HG02973 (cell line): Measurements from ENCODE around the gene CCT6A.
"Not testable (repeated sequence)": the region's sequence is repeated elsewhere in the genome, so short reads cannot be mapped to it uniquely, and the experiment has no call there.

ENCODE experiments used
- ATAC-seq: cut with Tn5 transposase; IDR thresholded peaks from one replicate; pipeline ENCODE4 v1.9.1; 2021; ENCODE audit warnings: moderate library complexity; ENCODE audit not compliant: unreplicated experiment

Gene CCT6A, protein sequence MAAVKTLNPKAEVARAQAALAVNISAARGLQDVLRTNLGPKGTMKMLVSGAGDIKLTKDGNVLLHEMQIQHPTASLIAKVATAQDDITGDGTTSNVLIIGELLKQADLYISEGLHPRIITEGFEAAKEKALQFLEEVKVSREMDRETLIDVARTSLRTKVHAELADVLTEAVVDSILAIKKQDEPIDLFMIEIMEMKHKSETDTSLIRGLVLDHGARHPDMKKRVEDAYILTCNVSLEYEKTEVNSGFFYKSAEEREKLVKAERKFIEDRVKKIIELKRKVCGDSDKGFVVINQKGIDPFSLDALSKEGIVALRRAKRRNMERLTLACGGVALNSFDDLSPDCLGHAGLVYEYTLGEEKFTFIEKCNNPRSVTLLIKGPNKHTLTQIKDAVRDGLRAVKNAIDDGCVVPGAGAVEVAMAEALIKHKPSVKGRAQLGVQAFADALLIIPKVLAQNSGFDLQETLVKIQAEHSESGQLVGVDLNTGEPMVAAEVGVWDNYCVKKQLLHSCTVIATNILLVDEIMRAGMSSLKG

GRCh38 chr7:56051339-56052191 lies at the start of gene CCT6A, which contains the start of gene PSPH:
CCT6A (plus strand) TSS chr7:56051765; CDS start chr7:56051849, 84 bp downstream.
PSPH (minus strand) TSS chr7:56051444; CDS start chr7:56021212, 30,232 bp downstream.
- ATAC-seq = peak; percentile 94

DNA sequence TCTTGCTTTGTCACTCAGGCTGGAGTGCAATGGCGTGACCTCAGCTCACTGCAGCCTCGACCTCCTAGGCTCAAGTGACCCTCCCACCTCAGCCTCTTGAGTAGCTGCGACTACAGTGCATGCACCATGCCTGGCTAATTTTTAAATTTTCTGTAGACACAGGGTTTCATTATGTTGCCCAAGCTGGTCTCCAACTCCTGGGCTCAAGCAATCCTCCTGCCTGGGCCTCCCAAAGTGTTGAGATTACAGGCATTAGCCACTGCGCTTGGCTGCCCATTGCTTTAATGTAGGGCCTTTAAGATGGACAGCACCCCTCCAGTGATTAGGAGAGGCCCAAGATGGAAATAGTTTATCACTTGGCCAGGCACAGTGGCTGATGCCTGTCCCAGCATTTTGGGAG lies 47.8 kb upstream of the CCT6A start:
- no peak for ATAC-seq

GRCh38 chr7:56007167-56007652 lies 44.4 kb upstream of the CCT6A start:
- no peak for ATAC-seq

DNA sequence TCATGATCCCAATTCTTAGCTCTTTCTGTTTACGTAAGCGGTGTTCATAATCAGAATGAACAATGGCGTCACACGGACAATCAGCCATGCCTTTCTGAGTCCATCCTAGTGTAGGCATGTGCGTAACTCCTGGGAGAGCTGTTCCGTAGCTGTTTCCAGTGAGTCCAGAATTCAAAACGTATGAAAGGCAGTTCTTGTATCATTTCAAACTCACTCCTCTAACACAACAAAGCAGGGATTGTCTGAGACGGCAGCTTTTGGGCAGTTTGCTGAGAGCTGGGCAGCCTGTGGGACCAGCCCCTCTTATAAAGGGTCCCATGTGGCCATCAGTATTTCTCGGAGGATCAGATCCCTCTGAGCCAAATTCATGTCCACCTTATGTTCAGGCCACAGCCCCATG lies 43.7 kb upstream of the CCT6A start:
- no peak for ATAC-seq

DNA sequence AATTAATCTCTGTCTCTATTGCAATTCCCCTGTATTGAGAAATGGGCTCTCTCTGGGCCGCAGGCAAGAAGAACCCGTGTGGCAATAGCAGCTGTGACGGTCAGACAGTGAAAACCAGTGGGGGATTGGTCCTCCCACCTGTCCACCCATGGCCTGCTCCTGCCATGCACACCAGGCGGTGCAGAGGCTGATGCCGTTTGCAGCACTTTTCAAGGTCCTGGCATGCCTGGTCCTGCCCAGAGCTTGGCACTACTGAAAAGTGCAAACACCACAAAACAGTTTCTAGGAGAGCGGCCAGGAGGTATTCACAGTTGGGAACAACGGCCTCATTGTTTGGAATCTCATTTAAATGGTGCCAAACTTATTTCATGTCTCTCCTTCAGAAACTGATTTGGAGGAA lies 41.9 kb upstream of the CCT6A start:
- no peak for ATAC-seq

DNA sequence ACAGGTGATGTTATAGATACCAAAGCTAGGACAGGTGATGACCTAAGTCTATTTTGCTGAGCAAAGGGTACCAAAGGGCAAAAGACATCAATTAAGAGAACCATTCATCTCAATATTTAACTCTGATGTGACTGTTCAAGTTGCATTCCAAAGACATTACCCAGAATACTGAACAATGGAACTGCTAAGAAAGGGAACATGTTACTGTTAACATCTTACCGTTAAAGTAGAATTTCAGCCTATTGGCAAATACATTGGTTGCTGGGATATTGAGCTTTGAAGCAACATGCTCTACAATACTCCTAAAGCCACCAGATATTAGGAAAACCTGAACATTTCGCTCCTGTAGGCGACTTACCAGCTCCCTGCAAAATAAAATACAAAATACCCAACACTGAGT lies 34.5 kb upstream of the CCT6A start:
- ATAC-seq = not testable (repeated sequence)

DNA sequence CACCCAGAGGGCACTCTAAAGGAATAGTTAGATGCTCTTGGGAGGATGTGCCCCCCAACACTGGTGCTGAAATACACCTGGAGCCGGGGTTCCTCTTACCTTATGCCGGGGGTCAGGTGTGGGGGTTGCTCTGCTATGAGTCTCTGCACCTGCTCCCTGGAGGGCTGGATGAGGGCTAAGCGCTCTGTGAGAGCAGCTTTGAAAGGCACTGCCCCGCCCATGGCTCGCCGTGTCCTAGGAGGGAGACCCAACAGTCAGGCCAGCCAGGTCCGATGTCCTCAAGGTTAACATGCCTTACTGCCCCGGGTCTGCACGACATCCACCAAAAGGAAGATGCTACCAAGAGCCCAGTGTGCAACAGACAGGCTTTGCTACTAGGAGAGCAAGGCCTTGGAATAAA lies 32.1 kb upstream of the CCT6A start:
- ATAC-seq = no peak

- ATAC-seq = no peak
These were observed 28.1 kb upstream of the CCT6A start for GRCh38 chr7:56023500-56023899.

DNA sequence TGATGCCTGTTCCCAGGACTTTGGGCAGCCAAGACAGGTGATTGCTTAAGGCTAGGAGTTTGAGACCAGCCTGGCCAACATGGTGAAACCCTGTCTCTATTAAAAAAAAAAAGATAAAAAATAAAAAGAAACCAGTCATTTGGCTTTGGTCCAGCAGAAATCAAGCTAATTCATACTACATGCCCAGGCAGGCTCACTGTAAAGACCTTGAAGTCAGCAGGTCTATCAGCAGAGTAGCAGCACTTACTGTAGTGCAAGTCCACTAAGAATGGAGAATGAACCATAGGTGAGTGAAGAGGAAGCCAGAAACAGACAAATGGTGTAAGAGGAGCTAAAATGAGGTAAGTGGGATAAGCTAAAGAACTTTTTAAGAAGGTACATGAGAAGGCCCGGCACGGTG lies 25.0 kb upstream of the CCT6A start:
- no peak for ATAC-seq

DNA sequence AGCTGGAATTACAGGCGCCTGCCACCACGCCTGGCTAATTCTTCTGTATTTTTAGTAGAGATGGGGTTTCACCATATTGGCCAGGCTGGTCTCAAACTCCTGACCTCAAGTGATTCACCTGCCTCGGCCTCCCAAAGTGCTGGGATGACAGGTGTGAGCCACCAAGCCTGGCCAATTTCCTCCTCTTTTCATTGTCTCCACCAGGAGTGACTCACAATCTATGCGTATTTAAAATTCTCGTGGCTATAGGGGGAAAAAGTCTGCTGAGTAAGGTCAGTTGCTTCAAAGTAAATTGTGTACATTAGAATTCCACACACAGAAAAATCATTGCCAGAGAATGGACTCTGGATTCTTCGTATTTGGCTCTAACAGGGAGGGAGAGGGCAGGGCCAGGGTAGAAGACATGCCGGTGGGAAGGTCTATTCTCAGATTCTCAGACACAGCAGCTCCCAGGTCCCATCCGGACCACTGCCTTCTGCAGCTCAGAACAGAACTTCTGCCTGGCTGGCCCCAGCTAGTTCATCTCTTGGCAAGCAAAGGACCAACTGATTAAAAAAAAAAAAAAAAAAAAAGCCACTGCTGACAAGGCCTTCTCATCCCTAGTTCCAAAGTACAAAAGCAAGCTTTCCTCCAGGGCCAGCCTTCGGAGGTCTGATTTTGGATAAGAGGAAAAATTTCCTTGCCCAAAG lies 22.5 kb upstream of the CCT6A start:
- ATAC-seq = no peak

DNA sequence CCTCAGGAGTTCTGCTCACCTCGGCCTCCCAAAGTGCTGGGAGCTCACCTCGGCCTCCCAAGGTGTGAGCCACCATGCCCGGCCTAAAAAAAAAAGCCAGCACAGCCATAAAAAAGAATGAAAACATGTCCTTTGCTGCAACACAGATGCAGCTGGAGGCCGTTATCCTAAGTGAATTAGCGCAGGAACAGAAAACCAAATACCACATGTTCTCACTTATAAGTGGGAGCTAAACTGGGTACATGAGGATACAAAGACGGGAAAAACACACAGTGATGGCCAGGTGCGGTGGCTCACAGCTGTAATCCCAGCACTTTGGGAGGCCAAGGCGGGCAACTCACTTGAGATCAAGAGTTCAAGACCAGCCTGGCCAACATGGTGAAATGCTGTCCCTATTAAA lies 21.2 kb upstream of the CCT6A start:
- ATAC-seq = no peak

DNA sequence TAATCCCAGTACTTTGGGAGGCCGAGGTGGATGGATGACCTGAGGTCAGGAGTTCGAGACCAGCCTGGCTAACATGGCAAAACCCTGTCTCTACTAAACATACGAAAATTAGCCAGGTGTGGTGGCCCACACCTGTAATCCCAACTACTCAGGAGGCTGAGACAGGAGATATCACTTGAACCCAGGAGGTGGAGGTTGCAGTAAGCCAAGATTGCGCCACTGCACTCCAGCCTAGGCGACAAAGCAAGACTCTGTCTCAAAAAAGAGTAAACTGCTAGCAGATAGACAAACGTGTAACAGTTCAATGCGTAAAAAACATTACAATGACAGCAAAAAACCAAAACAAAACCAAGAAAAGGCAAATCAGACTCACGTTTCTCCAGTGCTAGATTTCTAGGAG lies 20.0 kb upstream of the CCT6A start:
- ATAC-seq = not testable (repeated sequence)

GRCh38 chr7:56032578-56032977 lies 19.0 kb upstream of the CCT6A start:
- not testable (repeated sequence) for ATAC-seq

GRCh38 chr7:56033671-56034432 lies 17.7 kb upstream of the CCT6A start:
- ATAC-seq = peak; percentile 89

- ATAC-seq = no peak
These were observed 10.8 kb upstream of the CCT6A start for GRCh38 chr7:56040730-56041129.

DNA sequence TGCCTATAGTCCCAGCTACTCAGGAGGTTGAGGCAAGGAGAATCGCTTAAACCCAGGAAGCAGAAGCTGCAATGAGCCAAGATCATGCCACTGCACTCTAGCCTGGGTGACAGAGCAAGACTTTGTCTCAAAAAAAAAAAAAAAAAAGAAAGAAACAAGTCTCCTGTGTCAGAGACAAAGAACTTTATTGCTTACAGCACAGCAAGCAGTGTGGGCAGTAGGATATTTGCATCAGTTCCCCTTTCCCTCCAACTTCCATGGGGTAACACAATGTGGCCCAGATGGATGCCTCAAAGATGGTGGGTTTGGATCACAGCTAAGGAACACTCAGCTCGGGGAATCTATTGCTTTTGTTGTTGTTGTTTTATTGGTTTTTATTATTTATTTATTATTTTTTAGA lies 5.8 kb upstream of the CCT6A start:
- ATAC-seq = not testable (repeated sequence)

- no peak for ATAC-seq
These were observed 4.7 kb upstream of the CCT6A start for GRCh38 chr7:56046721-56047445.

DNA sequence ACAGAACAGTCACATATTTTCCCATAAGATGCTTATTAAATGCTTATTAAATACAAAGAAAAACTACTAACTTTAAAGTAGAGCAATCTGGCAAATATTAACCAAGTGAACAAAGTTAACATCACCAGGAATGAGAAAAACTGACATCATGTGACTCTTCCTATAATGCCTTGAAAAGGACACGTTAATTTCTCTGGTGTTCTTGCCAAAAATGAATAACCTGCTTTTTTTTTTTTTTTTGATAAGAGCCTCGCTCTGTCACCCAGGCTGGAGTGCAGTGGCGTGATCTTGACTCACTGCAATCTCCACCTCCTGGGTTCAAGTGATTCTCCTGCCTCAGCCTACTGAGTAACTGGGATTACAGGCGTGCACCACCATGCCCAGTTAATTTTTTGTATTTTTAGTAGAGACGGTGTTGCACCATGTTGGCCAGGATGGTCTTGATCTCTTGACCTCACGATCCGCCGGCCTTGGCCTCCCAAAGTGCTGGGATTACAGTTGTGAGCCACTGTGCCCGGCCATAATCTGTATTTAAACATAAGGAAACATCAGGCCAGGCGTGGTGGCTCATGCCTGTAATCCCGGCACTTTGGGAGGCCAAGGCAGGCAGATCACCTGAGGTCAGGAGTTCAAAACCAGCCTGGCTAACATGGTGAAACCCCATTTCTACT lies 4.0 kb upstream of the CCT6A start:
- not testable (repeated sequence) for ATAC-seq

DNA sequence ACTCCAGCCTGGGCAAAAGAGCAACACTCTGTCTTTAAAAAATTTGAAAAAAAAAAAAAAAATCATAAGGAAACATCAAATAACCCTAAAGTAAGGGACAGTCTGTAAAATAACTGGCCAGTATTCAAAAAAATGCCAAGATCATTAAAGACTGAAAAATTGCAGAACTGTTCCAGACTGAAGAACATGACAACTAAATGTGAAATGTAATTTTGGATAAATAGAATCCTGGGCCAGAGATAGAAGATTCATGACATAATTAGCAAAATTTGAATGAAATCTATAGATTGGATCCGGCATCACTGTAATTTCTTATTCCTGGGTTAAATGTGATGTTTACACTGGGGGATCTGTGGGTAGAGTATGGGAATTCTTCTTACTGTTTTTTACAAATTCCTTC lies 3.3 kb upstream of the CCT6A start:
- no peak for ATAC-seq
